IPS-NIHi7 (cell line): ENCODE measurements around the gene C1GALT1.
"Not testable (repeated sequence)": the region's sequence is repeated elsewhere in the genome, so short reads cannot be mapped to it uniquely, and the experiment has no call there.

Experiments
- DNase-seq: peaks from one replicate; pipeline ENCODE4 v3.0.0; 2012; ENCODE audit warnings: mixed read lengths; ENCODE audit errors: extremely low spot score

The C1GALT1 gene

GRCh38 chr7:7169296-7169695, 13.0 kb upstream of the C1GALT1 start:
- DNase-seq = no peak

GRCh38 chr7:7173956-7174632, 8.2 kb upstream of the C1GALT1 start:
- DNase-seq = no peak

GRCh38 chr7:7175075-7175695, 7.2 kb upstream of the C1GALT1 start:
- no peak for DNase-seq

- no peak for DNase-seq
Observed at GRCh38 chr7:7176406-7177043, 5.8 kb upstream of the C1GALT1 start.

GRCh38 chr7:7177044-7177517, 5.3 kb upstream of the C1GALT1 start:
- no peak for DNase-seq

- no peak for DNase-seq
Observed at GRCh38 chr7:7178081-7178480, 4.3 kb upstream of the C1GALT1 start.

GRCh38 chr7:7178906-7179305, 3.4 kb upstream of the C1GALT1 start:
- DNase-seq = no peak

- no peak for DNase-seq
Observed at GRCh38 chr7:7180725-7181449, 1.5 kb upstream of the C1GALT1 start.

GRCh38 chr7:7181519-7182155, 707 bp upstream of the C1GALT1 start:
- peak; percentile 49 for DNase-seq

- DNase-seq = peak; percentile 34
Observed at GRCh38 chr7:7183061-7183837, 905 bp downstream of the C1GALT1 start.

GRCh38 chr7:7183838-7184463, 1.6 kb downstream of the C1GALT1 start:
- DNase-seq = no peak

- DNase-seq = no peak
Observed at GRCh38 chr7:7185371-7185989, 3.1 kb downstream of the C1GALT1 start.

- DNase-seq = no peak
Observed at GRCh38 chr7:7188091-7188490, 5.7 kb downstream of the C1GALT1 start.

- no peak for DNase-seq
Observed at GRCh38 chr7:7188742-7189141, 6.4 kb downstream of the C1GALT1 start.

- DNase-seq = no peak
Observed at GRCh38 chr7:7190142-7190541, 7.8 kb downstream of the C1GALT1 start.

- DNase-seq = no peak
Observed at GRCh38 chr7:7191137-7191536, 8.8 kb downstream of the C1GALT1 start.

GRCh38 chr7:7192798-7193788, 10.7 kb downstream of the C1GALT1 start:
- DNase-seq = not testable (repeated sequence)

- DNase-seq = not testable (repeated sequence)
Observed at GRCh38 chr7:7199592-7199991, 17.2 kb downstream of the C1GALT1 start.

- not testable (repeated sequence) for DNase-seq
Observed at GRCh38 chr7:7200255-7200654, 17.9 kb downstream of the C1GALT1 start.
